ENCODE measurements around the gene CNGA2. TPM values are rescaled to one million over a fixed set of nuclear protein-coding genes. Genes with fewer than 3 reads are reported as not detected.

The CNGA2 gene
- not detected for total RNA-seq

- Histone ChIP-seq H3K27ac (no peak within 1 kb of the TSS), H3K36me3 (no peaks in the 10 kb centered on the region), H3K4me1 (no peaks in the 10 kb centered on the region), H3K27me3 (no peaks in the 10 kb centered on the region), H3K4me3 (no peak within 1 kb of the TSS), H3K9me3 (no peaks in the 10 kb centered on the region)
- TF ChIP-seq CTCF (IDR thresholded peaks at IDR 0.05) (no peak), POLR2A (IDR thresholded peaks at IDR 0.05) (no peak)
- DNase-seq = no peak
- intact Hi-C loops (cut with DNase I; ENCODE audit: low total_unique reads) = no loop called here
These were observed at the start of gene CNGA2 for GRCh38 chrX:151734446-151734845. TSS of gene CNGA2 (plus strand) at chrX:151734746. CDS start at chrX:151738484, 3,738 bp downstream.

- no peak for DNase-seq
- no peak overlapping the region for H3K4me3 ChIP-seq
- H3K4me1 ChIP-seq = no peaks in the 10 kb centered on the region
- no peaks in the 10 kb centered on the region for H3K36me3 ChIP-seq
- intact Hi-C loops (cut with DNase I; ENCODE audit: low total_unique reads) = no loop called here
- H3K27me3 ChIP-seq = peaks cover 0 to 3% of the 10 kb centered on the region in 2 donors
- TF ChIP-seq POLR2A (IDR thresholded peaks at IDR 0.05) (no peak), CTCF (IDR thresholded peaks at IDR 0.05) (no peak)
- no peak overlapping the region for H3K27ac ChIP-seq
- H3K9me3 ChIP-seq = no peaks in the 10 kb centered on the region
These were observed 46.9 kb upstream of the CNGA2 start for GRCh38 chrX:151687635-151688034.

- Histone ChIP-seq H3K9me3 (no peaks in the 10 kb centered on the region), H3K4me3 (no peak overlapping the region), H3K27ac (no peak overlapping the region), H3K4me1 (no peaks in the 10 kb centered on the region), H3K27me3 (peaks cover 0 to 3% of the 10 kb centered on the region in 2 donors), H3K36me3 (no peaks in the 10 kb centered on the region)
- intact Hi-C loops (cut with DNase I; ENCODE audit: low total_unique reads) = no loop called here
- no peak for DNase-seq
- no peak for TF ChIP-seq POLR2A (IDR thresholded peaks at IDR 0.05)
- TF ChIP-seq CTCF (IDR thresholded peaks at IDR 0.05) = no peak
These were observed 45.9 kb upstream of the CNGA2 start for GRCh38 chrX:151688695-151689094.

- H3K4me1 ChIP-seq = no peaks in the 10 kb centered on the region
- DNase-seq = no peak
- peaks cover 0 to 3% of the 10 kb centered on the region in 2 donors for H3K27me3 ChIP-seq
- no peak overlapping the region for H3K4me3 ChIP-seq
- intact Hi-C loops (cut with DNase I; ENCODE audit: low total_unique reads) = no loop called here
- TF ChIP-seq CTCF (IDR thresholded peaks at IDR 0.05) = no peak
- no peak for TF ChIP-seq POLR2A (IDR thresholded peaks at IDR 0.05)
- no peaks in the 10 kb centered on the region for H3K9me3 ChIP-seq
- no peaks in the 10 kb centered on the region for H3K36me3 ChIP-seq
- no peak overlapping the region for H3K27ac ChIP-seq
These were observed 41.7 kb upstream of the CNGA2 start for GRCh38 chrX:151692825-151693224.

- no peaks in the 10 kb centered on the region for H3K36me3 ChIP-seq
- no peak for DNase-seq
- H3K4me1 ChIP-seq = no peaks in the 10 kb centered on the region
- H3K9me3 ChIP-seq = no peaks in the 10 kb centered on the region
- TF ChIP-seq CTCF (IDR thresholded peaks at IDR 0.05) (no peak), POLR2A (IDR thresholded peaks at IDR 0.05) (no peak)
- H3K27ac ChIP-seq = no peak overlapping the region
- H3K27me3 ChIP-seq = peaks cover 0 to 3% of the 10 kb centered on the region in 2 donors
- intact Hi-C loops (cut with DNase I; ENCODE audit: low total_unique reads) = no loop called here
- no peak overlapping the region for H3K4me3 ChIP-seq
These were observed 40.4 kb upstream of the CNGA2 start for GRCh38 chrX:151694121-151694520.

All from uterus (tissue), 4 donors.